HG02943 (cell line): ENCODE data around the gene ZMYM2.

Source experiments
- ATAC-seq: cut with Tn5 transposase; IDR thresholded peaks from one replicate; pipeline ENCODE4 v1.9.1; 2021; ENCODE audit warnings: mild to moderate bottlenecking, low read depth, moderate library complexity; ENCODE audit not compliant: unreplicated experiment

Gene ZMYM2

DNA sequence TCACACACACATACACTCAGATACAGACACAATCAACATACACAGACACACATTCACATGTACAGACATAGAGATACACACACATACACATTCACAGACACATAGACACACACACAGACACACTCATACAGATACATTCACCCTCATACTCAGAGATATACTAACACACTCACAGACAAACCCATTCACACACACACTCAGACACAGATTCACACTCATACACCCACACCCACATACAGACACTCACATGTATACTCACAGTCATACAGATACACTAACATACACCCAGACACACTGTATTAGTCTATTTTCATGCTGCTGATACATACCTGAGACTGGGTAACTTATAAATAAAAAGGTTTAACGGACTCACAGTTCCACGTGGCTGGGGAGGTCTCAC is 171.5 kb downstream of the ZMYM2 start:
- ATAC-seq, result no peak

DNA sequence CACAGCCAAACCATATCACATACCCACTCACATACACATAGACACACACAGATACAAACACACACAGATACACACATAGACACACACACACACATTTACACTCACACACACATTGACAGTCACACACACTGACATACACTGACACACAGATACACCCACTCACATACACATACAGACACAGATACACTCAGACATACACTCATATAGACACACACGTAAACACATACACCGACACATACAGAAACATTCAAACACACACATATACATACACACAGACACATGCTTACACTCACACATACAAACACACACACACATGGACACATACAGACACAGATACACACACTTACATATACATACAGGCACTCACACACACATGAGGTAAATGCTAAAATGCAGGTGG is 172.1 kb downstream of the ZMYM2 start:
- ATAC-seq, result no peak

DNA sequence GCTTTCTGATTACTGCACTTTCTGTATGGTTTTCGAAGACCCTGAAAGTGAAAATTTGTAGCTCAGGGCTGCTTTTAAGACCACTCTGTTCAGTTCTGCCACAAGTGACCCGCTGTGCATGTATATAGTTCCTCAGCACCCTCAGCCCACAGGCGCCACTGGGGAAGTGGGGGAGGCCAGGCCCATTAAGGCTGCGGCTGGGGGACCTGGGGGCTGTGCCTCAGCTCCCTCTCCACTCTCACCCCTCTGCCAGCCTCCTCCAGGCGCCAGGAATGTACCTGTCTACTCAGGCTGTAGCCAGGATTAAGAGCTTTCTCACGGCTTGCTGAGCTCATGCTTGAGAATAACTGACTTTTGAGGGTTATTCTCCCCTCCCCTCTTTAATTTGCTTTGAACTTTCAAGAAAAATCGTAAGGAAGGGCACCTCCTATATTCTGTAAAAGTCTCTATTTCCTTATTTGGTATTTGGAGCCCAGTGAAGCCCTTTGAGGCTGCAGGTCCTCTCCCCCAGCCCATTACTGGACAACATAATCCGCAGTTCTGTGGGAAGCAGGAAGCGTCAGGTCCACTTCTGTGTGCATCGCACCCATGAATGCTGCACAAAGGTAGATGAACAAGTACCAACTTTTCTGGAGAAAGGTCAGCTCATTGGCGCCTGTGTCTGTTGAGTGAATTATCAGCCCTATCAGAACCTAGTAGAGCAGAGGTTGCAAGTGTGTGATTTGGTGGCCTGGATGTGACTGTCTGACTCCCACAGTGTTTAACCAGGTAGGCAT is 172.7 kb downstream of the ZMYM2 start:
- no peak for ATAC-seq

DNA sequence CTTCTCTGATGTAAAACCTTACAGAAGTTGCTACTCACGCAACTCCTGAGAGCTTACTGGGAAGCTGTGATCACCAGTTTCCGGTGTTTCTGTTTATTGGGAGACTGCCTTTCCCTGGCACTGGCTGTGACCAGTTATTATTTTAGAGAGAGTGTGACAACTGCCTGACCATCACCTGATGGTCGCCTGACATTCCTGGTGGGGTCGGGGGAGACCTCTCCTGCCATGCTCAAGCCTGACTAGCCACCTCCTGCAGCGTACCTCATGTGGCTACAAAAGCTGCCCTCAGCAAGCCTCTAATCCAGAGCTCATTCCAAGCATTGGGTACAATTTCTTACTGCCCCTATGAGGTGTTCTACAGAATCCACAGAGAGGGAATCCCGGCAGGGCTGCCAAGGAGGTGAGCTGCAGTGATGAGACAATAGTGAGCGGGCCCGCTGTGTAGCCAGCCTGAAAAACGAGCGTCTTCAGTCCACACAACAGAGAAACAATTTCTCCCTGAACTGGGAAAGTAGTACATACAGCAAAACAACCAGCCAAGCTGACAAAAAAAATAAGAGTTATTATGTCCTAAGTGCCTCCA is 173.6 kb downstream of the ZMYM2 start:
- no peak for ATAC-seq

DNA sequence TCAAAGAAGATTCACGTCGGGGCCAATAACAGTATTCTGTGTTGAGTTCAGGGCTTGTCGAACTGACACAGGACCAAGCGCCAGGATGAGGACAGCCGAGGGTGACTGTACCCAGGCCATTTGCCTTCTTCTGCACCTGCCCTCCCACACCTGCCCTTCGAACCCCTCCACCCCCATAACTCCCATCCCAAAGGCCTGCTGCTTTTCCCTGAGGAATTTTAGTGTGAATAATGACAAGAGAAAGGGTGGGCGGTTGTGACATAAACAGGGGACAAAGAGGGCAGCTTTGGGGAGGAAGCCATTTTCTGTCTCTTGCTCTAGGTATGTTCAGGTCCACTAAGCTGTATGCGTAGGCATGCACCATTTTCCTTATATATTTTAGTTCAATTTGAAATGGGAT is 176.2 kb downstream of the ZMYM2 start:
- no peak for ATAC-seq

DNA sequence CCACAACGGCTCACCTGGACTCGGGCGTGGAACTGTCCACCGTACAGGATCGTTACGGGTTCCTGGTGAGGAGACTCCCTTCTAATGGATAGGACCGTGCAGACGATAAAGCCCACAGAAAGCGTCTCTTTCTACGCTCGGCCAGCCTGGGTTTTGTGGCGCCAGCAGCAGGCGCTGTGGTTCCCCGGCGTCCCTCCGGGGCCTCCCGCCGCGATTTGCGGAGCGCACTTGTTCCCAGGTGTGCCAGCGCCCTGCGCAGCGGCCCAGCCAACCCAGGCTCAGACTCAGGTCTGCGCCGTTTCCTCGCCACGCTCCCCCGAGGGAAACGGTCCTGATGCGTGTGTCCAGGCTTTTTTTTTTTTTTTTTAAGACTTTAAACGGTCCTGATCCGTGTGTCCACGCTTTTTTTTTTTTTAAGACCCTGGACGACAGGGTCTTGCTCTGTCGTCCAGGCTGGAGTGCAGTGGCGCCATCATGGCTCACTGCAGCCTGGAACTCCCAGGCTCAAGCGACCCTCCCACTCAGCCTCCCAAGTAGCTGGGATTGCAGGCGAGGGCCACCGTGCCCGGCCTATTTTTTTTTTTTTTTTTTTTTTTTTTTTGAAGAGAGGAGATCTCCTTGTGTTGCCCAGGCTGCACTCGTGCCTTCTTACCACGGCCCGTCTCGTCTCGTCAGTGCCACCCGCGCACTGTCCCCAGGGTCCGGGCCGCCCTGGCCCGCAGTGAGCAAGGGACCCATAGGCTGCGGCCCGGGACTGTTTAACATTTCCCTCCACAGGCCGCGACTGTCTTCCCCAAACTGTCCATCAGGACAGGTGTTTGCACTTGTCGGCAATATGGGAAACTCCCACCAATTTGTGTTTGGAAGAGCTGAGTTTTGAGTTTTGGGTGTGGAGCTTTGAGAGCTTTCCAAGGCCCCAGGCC is 178.5 kb downstream of the ZMYM2 start:
- ATAC-seq, result no peak

DNA sequence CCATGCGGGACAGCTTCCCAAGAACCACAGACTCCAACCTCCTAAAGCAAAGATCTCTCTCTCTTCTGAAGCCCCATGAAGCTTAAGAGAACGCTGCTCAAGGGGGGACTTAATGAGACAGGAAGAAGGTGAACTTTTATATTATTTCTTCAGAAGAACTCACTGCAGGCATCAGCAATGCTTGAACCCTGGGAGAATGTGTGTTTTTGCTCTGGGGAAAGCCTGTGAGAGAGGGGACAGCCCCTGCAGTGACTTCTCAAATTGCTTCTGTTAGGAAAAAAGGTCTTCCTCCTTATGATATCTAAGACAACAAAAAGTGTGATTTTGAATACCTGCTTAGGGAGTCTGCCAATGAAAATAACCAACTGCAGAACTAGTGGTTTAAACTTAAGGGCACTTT is 179.3 kb downstream of the ZMYM2 start:
- ATAC-seq, result no peak

DNA sequence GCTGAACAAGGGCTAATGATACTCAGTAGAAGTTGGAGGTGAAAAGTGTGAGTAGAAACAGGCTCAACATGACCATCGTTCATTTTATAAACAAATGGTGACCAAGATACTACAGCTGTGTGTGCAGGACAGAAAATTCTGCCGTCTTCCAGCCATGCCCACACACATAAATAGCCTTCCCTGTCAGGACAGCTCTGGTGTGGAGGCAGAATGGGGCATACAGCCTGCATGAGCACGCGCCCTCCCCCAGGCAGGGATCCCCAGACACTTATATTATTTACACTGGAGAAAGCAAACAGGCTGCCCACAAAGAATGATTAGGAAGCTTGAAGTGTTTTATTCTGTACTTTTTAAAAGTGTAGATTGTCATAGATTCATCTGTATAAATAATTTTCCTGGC is 182.0 kb downstream of the ZMYM2 start:
- ATAC-seq, result no peak
